NB4 (cell line): ENCODE results near the gene PRELID3B.

ENCODE experiments used
- CTCF ChIP-seq: IDR thresholded peaks from one replicate; pipeline ENCODE4 v1.5.1; 2012; ENCODE audit warnings: low read depth, low read length
- MAX ChIP-seq: IDR thresholded peaks from 2 replicates; pipeline ENCODE4 v1.6.1; 2011; ENCODE audit warnings: low read depth, low read length
- POLR2A ChIP-seq: IDR thresholded peaks from 2 replicates; pipeline ENCODE4 v1.6.1; 2011; ENCODE audit warnings: mild to moderate bottlenecking; ENCODE audit not compliant: insufficient read length; ENCODE audit errors: extremely low read depth

- TF ChIP-seq CTCF (no peak), POLR2A (no peak), MAX (no peak)
Measured at GRCh38 chr20:59062081-59062480, 19.5 kb upstream of the PRELID3B start.
